GM19463 (cell line): ENCODE data around the gene PSME2.

Experiments used
- ATAC-seq: cut with Tn5 transposase; IDR thresholded peaks from one replicate; pipeline ENCODE4 v1.9.1; 2021; ENCODE audit warnings: mild to moderate bottlenecking, moderate library complexity; ENCODE audit not compliant: unreplicated experiment

PSME2 gene

GRCh38 chr14:24095271-24096068 lies 50.9 kb downstream of the PSME2 start:
- ATAC-seq, result peak; percentile 64

GRCh38 chr14:24094841-24095270 lies 51.6 kb downstream of the PSME2 start:
- no peak for ATAC-seq

- ATAC-seq, result peak; percentile 57
Measured at GRCh38 chr14:24093901-24094840, 52.2 kb downstream of the PSME2 start, which contains the start of gene PCK2. PCK2 (plus strand) TSS chr14:24094311; CDS start chr14:24094406, 95 bp downstream.
